ENCODE measurements around the gene BCKDHB.

The BCKDHB gene

GRCh38 chr6:80336911-80337310, 230.4 kb downstream of the BCKDHB start:
- DNase-seq, result no peak

GRCh38 chr6:80338201-80338836, 231.8 kb downstream of the BCKDHB start:
- DNase-seq, result peak; percentile 79 to 83

GRCh38 chr6:80339421-80339820, 232.9 kb downstream of the BCKDHB start:
- DNase-seq, result no peak

- DNase-seq, result no peak
These were observed 233.8 kb downstream of the BCKDHB start for GRCh38 chr6:80340280-80340679.

- DNase-seq, result no peak
These were observed 234.2 kb downstream of the BCKDHB start for GRCh38 chr6:80340686-80341085.

GRCh38 chr6:80341330-80341729, 234.9 kb downstream of the BCKDHB start:
- no peak for DNase-seq

GRCh38 chr6:80343511-80343910, 237.0 kb downstream of the BCKDHB start:
- DNase-seq, result no peak

- DNase-seq, result no peak
These were observed 240.6 kb downstream of the BCKDHB start for GRCh38 chr6:80347101-80347500.

GRCh38 chr6:80348263-80348662, 241.8 kb downstream of the BCKDHB start:
- no peak for DNase-seq

- DNase-seq, result no peak
These were observed 249.5 kb downstream of the BCKDHB start for GRCh38 chr6:80356000-80356399.

- DNase-seq, result no peak
These were observed 250.1 kb downstream of the BCKDHB start for GRCh38 chr6:80356545-80356944.

GRCh38 chr6:80357081-80357480, 250.6 kb downstream of the BCKDHB start:
- DNase-seq, result no peak

- no peak for DNase-seq
These were observed 251.2 kb downstream of the BCKDHB start for GRCh38 chr6:80357674-80358073.

- DNase-seq, result no peak
These were observed 257.1 kb downstream of the BCKDHB start for GRCh38 chr6:80363501-80364122.

GRCh38 chr6:80364149-80364548, 257.7 kb downstream of the BCKDHB start:
- no peak for DNase-seq

GRCh38 chr6:80366051-80366450, 259.6 kb downstream of the BCKDHB start:
- no peak for DNase-seq

- no peak for DNase-seq
These were observed 260.2 kb downstream of the BCKDHB start for GRCh38 chr6:80366714-80367113.

- no peak for DNase-seq
These were observed 269.9 kb downstream of the BCKDHB start for GRCh38 chr6:80376411-80376810.

- DNase-seq, result no peak
These were observed 274.1 kb downstream of the BCKDHB start for GRCh38 chr6:80380566-80380965.

GRCh38 chr6:80382811-80383210, 276.3 kb downstream of the BCKDHB start:
- no peak for DNase-seq

- DNase-seq, result no peak
These were observed 282.0 kb downstream of the BCKDHB start for GRCh38 chr6:80388507-80388906.

Data from stimulated activated CD4-positive, alpha-beta T cell treated with anti-CD3 and anti-CD28 coated beads, Interleukin-2, amount 100 ng/mL, for 24 hours (primary cell).